CD8-positive, alpha-beta memory T cell (primary cell): ENCODE data around the gene SEC22A. TPM values are rescaled to one million over a fixed set of nuclear protein-coding genes. Genes with fewer than 3 reads are reported as not detected.
"Not testable (repeated sequence)": the region's sequence is repeated elsewhere in the genome, so short reads cannot be mapped to it uniquely, and the experiment has no call there.

ENCODE experiments used
- CTCF ChIA-PET: fragments of 350-600 bp; sonication (Branson Sonifier 250); formaldehyde crosslinking; loops from one replicate; lab custom pipeline; 2021; ENCODE audit warnings: antibody characterized with exemption; lab: Charles Lee
- POLR2A ChIA-PET: fragments of 350-600 bp; sonication (Branson Sonifier 250); formaldehyde crosslinking; loops from one replicate; lab custom pipeline; 2021; ENCODE audit warnings: antibody characterized with exemption; lab: Charles Lee
- DNase-seq, 5 donors: peaks; one replicate each; pipeline versions ENCODE4 v3.0.0 to v3.0.0-alpha.2; 2020 to 2022; ENCODE audit warnings: mixed read lengths in 1 of 5
- H3K27ac ChIP-seq: one replicate; pipeline ENCODE4 v1.7.0; 2013; ENCODE audit warnings: low read depth, mild to moderate bottlenecking, low read length, moderate library complexity
- H3K27me3 ChIP-seq: 2 replicates; pipeline ENCODE4 v1.7.0; 2013; ENCODE audit warnings: low read length, mild to moderate bottlenecking; ENCODE audit not compliant: insufficient read depth, poor library complexity, severe bottlenecking
- H3K36me3 ChIP-seq: 2 replicates; pipeline ENCODE4 v1.7.0; 2013; ENCODE audit warnings: mild to moderate bottlenecking, low read length, moderate library complexity; ENCODE audit not compliant: insufficient read depth
- H3K4me1 ChIP-seq: 2 replicates; pipeline ENCODE4 v1.7.0; 2013; ENCODE audit warnings: mild to moderate bottlenecking, low read length, moderate library complexity; ENCODE audit not compliant: insufficient read depth
- H3K4me3 ChIP-seq: 2 replicates; pipeline ENCODE4 v1.7.0; 2013; ENCODE audit warnings: mild to moderate bottlenecking, low read length
- H3K9me3 ChIP-seq: 2 replicates; pipeline ENCODE4 v1.7.0; 2013; ENCODE audit warnings: mild to moderate bottlenecking, low read length
- H3K27ac Mint-ChIP-seq, 8 donors: one replicate each; pipeline ENCODE4 v1.8.0; 2020 to 2021; ENCODE audit warnings: mixed read lengths in 8 of 8, mild to moderate bottlenecking in 6 of 8, inconsistent platforms in 3 of 8, moderate library complexity in 3 of 8
- H3K27me3 Mint-ChIP-seq, 2 donors: one replicate each; pipeline ENCODE4 v1.8.0; 2020 to 2021; ENCODE audit warnings: mixed read lengths in 2 of 2, mild to moderate bottlenecking in 1 of 2, moderate library complexity in 1 of 2
- H3K36me3 Mint-ChIP-seq, 3 donors: one replicate each; pipeline ENCODE4 v1.8.0; 2020 to 2021; ENCODE audit warnings: mixed read lengths in 3 of 3, inconsistent platforms in 1 of 3, mild to moderate bottlenecking in 1 of 3
- H3K4me1 Mint-ChIP-seq, 3 donors: one replicate each; pipeline ENCODE4 v1.8.0; 2020 to 2021; ENCODE audit warnings: mixed read lengths in 3 of 3, inconsistent platforms in 1 of 3, mild to moderate bottlenecking in 1 of 3
- H3K4me3 Mint-ChIP-seq, 7 donors: one replicate each; pipeline ENCODE4 v1.8.0; 2020 to 2021; ENCODE audit warnings: mixed read lengths in 7 of 7, mild to moderate bottlenecking in 6 of 7, moderate library complexity in 4 of 7, inconsistent platforms in 2 of 7
- H3K9me3 Mint-ChIP-seq, 5 donors: one replicate each; pipeline ENCODE4 v1.8.0; 2020 to 2022; ENCODE audit warnings: mixed read lengths in 5 of 5, mild to moderate bottlenecking in 3 of 5, moderate library complexity in 2 of 5, inconsistent platforms in 1 of 5
- polyA plus RNA-seq: library from polyadenylated mRNA; unstranded; fragments of 300-500 nt; fragmentation: Illumina TruSeq; gene quantifications from one replicate; pipeline ENCODE4 v1.2.3, GENCODE V29; 2021
- total RNA-seq, 2 experiments: library from RNA; stranded (reverse); gene quantifications; one replicate each; pipeline ENCODE4 v1.2.3, GENCODE V29; 2021

Gene SEC22A
- total and polyA plus RNA-seq, 3 experiments from 2014 or later = 12.7 to 21.6 (median 19.3) TPM

- ChIA-PET POLR2A (no interaction called here), CTCF (no interaction called here)
- peaks cover 0 to 8% (median 0%) of the 10 kb centered on the region in 3 donors for H3K36me3 Mint-ChIP-seq
- Histone ChIP-seq H3K27ac (no peak overlapping the region), H3K27me3 (no peaks in the 10 kb centered on the region), H3K9me3 (no peaks in the 10 kb centered on the region), H3K36me3 (no peaks in the 10 kb centered on the region), H3K4me3 (no peak overlapping the region), H3K4me1 (no peaks in the 10 kb centered on the region)
- no peaks in the 10 kb centered on the region for H3K4me1 Mint-ChIP-seq
- peaks cover 0 to 7% (median 2%) of the 10 kb centered on the region in 5 donors for H3K9me3 Mint-ChIP-seq
- no peak overlapping the region for H3K27ac Mint-ChIP-seq
- peaks cover 2 to 18% of the 10 kb centered on the region in 2 donors for H3K27me3 Mint-ChIP-seq
- H3K4me3 Mint-ChIP-seq = no peak overlapping the region
- no peak for DNase-seq
Observed at GRCh38 chr3:123193448-123194101, 8.2 kb upstream of the SEC22A start.

- no peaks in the 10 kb centered on the region for H3K36me3 ChIP-seq
- H3K27ac ChIP-seq = no peak overlapping the region
- no peaks in the 10 kb centered on the region for H3K27me3 ChIP-seq
- peaks cover 0 to 13% (median 2%) of the 10 kb centered on the region in 5 donors for H3K9me3 Mint-ChIP-seq
- ChIA-PET POLR2A (no interaction called here), CTCF (no interaction called here)
- no peaks in the 10 kb centered on the region for H3K9me3 ChIP-seq
- no peaks in the 10 kb centered on the region for H3K4me1 ChIP-seq
- peaks cover 2 to 18% of the 10 kb centered on the region in 2 donors for H3K27me3 Mint-ChIP-seq
- no peak overlapping the region for H3K4me3 Mint-ChIP-seq
- no peak overlapping the region for H3K27ac Mint-ChIP-seq
- H3K4me1 Mint-ChIP-seq = no peaks in the 10 kb centered on the region
- no peak for DNase-seq
- peaks cover 0 to 8% (median 2%) of the 10 kb centered on the region in 3 donors for H3K36me3 Mint-ChIP-seq
- H3K4me3 ChIP-seq = no peak overlapping the region
Observed at GRCh38 chr3:123194552-123194951, 7.2 kb upstream of the SEC22A start.

- Histone ChIP-seq H3K4me1 (peaks cover 19% of the 10 kb centered on the region), H3K36me3 (no peaks in the 10 kb centered on the region), H3K27ac (no peak overlapping the region), H3K4me3 (no peak overlapping the region), H3K27me3 (no peaks in the 10 kb centered on the region), H3K9me3 (no peaks in the 10 kb centered on the region)
- Mint-ChIP-seq H3K4me3 (no peak overlapping the region), H3K36me3 (peaks cover 0 to 8% (median 8%) of the 10 kb centered on the region in 3 donors), H3K9me3 (peaks cover 0 to 13% (median 2%) of the 10 kb centered on the region in 5 donors), H3K27me3 (peaks cover 3 to 18% of the 10 kb centered on the region in 2 donors), H3K27ac (no peak overlapping the region), H3K4me1 (peaks cover 21 to 23% (median 22%) of the 10 kb centered on the region in 3 donors)
- DNase-seq = no peak
- ChIA-PET POLR2A (no interaction called here), CTCF (no interaction called here)
Observed at GRCh38 chr3:123198372-123198771, 3.4 kb upstream of the SEC22A start.

GRCh38 chr3:123201223-123201556, 553 bp upstream of the SEC22A start:
- H3K4me3 Mint-ChIP-seq = peak overlapping the region; percentile 84 to 95 (median 91)
- Histone ChIP-seq H3K9me3 (no peaks in the 10 kb centered on the region), H3K4me3 (peak overlapping the region; percentile 52), H3K36me3 (no peaks in the 10 kb centered on the region), H3K27me3 (no peaks in the 10 kb centered on the region), H3K4me1 (peaks cover 24% of the 10 kb centered on the region), H3K27ac (peak overlapping the region; percentile 98)
- H3K36me3 Mint-ChIP-seq = peaks cover 0 to 8% (median 8%) of the 10 kb centered on the region in 3 donors
- H3K27me3 Mint-ChIP-seq = peaks cover 3 to 13% of the 10 kb centered on the region in 2 donors
- ChIA-PET CTCF (no interaction called here), POLR2A (interaction anchor here (0.9 to 1.3 kb wide), 3 partner anchors 10 to 817 kb away, joined by 3 read pairs; partner anchors contain the start of gene FAM162A)
- peaks cover 0 to 13% (median 2%) of the 10 kb centered on the region in 5 donors for H3K9me3 Mint-ChIP-seq
- H3K4me1 Mint-ChIP-seq = peaks cover 21 to 39% (median 24%) of the 10 kb centered on the region in 3 donors
- no peak for DNase-seq
- H3K27ac Mint-ChIP-seq = peak overlapping the region; percentile 94 to 100 (median 98)

- H3K36me3 Mint-ChIP-seq = peaks cover 0 to 12% (median 4%) of the 10 kb centered on the region in 3 donors
- H3K4me3 Mint-ChIP-seq = peak overlapping the region; percentile 84 to 95 (median 91)
- H3K4me1 Mint-ChIP-seq = peaks cover 21 to 39% (median 28%) of the 10 kb centered on the region in 3 donors
- H3K9me3 Mint-ChIP-seq = peaks cover 0 to 13% (median 2%) of the 10 kb centered on the region in 5 donors
- peaks cover 1 to 9% of the 10 kb centered on the region in 2 donors for H3K27me3 Mint-ChIP-seq
- ChIA-PET POLR2A (interaction anchor here (0.6 to 1.3 kb wide), 4 partner anchors 8 to 589 kb away, joined by 3 to 4 read pairs (median 4); no protein-coding TSS in a partner anchor), CTCF (no interaction called here)
- peak overlapping the region; percentile 94 to 100 (median 98) for H3K27ac Mint-ChIP-seq
- Histone ChIP-seq H3K27ac (peak overlapping the region; percentile 98), H3K4me1 (peaks cover 24% of the 10 kb centered on the region), H3K4me3 (peak overlapping the region; percentile 89), H3K27me3 (no peaks in the 10 kb centered on the region), H3K9me3 (no peaks in the 10 kb centered on the region), H3K36me3 (no peaks in the 10 kb centered on the region)
- DNase-seq = no peak
Observed at GRCh38 chr3:123202451-123202850, 708 bp downstream of the SEC22A start.

- Mint-ChIP-seq H3K4me3 (no peak overlapping the region), H3K27ac (peak overlapping the region in 3 of 8 donors; percentile 46 to 72 (median 48)), H3K36me3 (peaks cover 0 to 57% (median 21%) of the 10 kb centered on the region in 3 donors), H3K9me3 (no peaks in the 10 kb centered on the region), H3K4me1 (peaks cover 24 to 48% (median 43%) of the 10 kb centered on the region in 3 donors), H3K27me3 (no peaks in the 10 kb centered on the region)
- no peak for DNase-seq
- CTCF ChIA-PET = no interaction called here
- Histone ChIP-seq H3K36me3 (no peaks in the 10 kb centered on the region), H3K27me3 (no peaks in the 10 kb centered on the region), H3K27ac (no peak overlapping the region), H3K9me3 (no peaks in the 10 kb centered on the region), H3K4me1 (no peaks in the 10 kb centered on the region), H3K4me3 (no peak overlapping the region)
- POLR2A ChIA-PET = no interaction called here
Observed at GRCh38 chr3:123218990-123219389, 17.2 kb downstream of the SEC22A start.

GRCh38 chr3:123221369-123221768, 19.6 kb downstream of the SEC22A start:
- CTCF ChIA-PET = not testable (repeated sequence)

GRCh38 chr3:123225016-123225415, 23.3 kb downstream of the SEC22A start:
- H3K36me3 Mint-ChIP-seq = peaks cover 37 to 62% (median 37%) of the 10 kb centered on the region in 3 donors
- no peak overlapping the region for H3K27ac Mint-ChIP-seq
- H3K4me3 Mint-ChIP-seq = no peak overlapping the region
- Histone ChIP-seq H3K27ac (no peak overlapping the region), H3K4me3 (no peak overlapping the region), H3K4me1 (no peaks in the 10 kb centered on the region), H3K9me3 (no peaks in the 10 kb centered on the region), H3K27me3 (no peaks in the 10 kb centered on the region), H3K36me3 (peaks cover 4% of the 10 kb centered on the region)
- ChIA-PET CTCF (no interaction called here), POLR2A (no interaction called here)
- H3K4me1 Mint-ChIP-seq = peaks cover 4 to 17% (median 14%) of the 10 kb centered on the region in 3 donors
- H3K9me3 Mint-ChIP-seq = peaks cover 7 to 16% (median 11%) of the 10 kb centered on the region in 5 donors
- no peak for DNase-seq
- no peaks in the 10 kb centered on the region for H3K27me3 Mint-ChIP-seq

More at GRCh38 chr3:123221369-123221768, 19.6 kb downstream of the SEC22A start:
- not testable (repeated sequence) for H3K4me3 ChIP-seq, H3K4me3 Mint-ChIP-seq, DNase-seq, H3K27me3 Mint-ChIP-seq, H3K4me1 ChIP-seq, H3K9me3 Mint-ChIP-seq, H3K27ac ChIP-seq, H3K27ac Mint-ChIP-seq, H3K36me3 ChIP-seq, H3K9me3 ChIP-seq, H3K27me3 ChIP-seq
- POLR2A ChIA-PET = interaction anchor here (0.6 kb wide), 1 partner anchor 844 kb away, joined by 3 read pairs; no protein-coding TSS in a partner anchor
- Mint-ChIP-seq H3K4me1 (peaks cover 18 to 34% (median 28%) of the 10 kb centered on the region in 3 donors), H3K36me3 (peaks cover 8 to 57% (median 22%) of the 10 kb centered on the region in 3 donors)
